Activated T-cell treated with anti-CD3 and anti-CD28 coated beads, Interleukin-2, amount 50 U/mL, for 72 hours (primary cell): ENCODE measurements around the gene CARD18. TPM values are rescaled to one million over a fixed set of nuclear protein-coding genes. Genes with fewer than 3 reads are reported as not detected.
A peak's percentile ranks its signal among the peaks of the same experiment; 100 is the strongest.
"Not testable (repeated sequence)": the region's sequence is repeated elsewhere in the genome, so short reads cannot be mapped to it uniquely, and the experiment has no call there.

ENCODE experiments used
- ATAC-seq, 2 donors: fragments of 150-1000 bp; cut with Tn5 transposase; replicated peaks in 1 of 2; 2 replicates each; pipeline ENCODE4 v1.10.0; 2021; ENCODE audit warnings: moderate library complexity in 2 of 2, mild to moderate bottlenecking in 1 of 2
- DNase-seq, 2 donors: peaks; one replicate each; pipeline ENCODE4 v3.0.0; 2021 to 2022; ENCODE audit warnings: mixed read lengths in 1 of 2
- H3K27ac Mint-ChIP-seq: one replicate; pipeline ENCODE4 v1.8.0; 2022; ENCODE audit warnings: mild to moderate bottlenecking, moderate library complexity, mixed read lengths
- H3K27me3 Mint-ChIP-seq: one replicate; pipeline ENCODE4 v1.8.0; 2022; ENCODE audit warnings: low read depth, mixed read lengths
- H3K36me3 Mint-ChIP-seq, 2 donors: one replicate each; pipeline ENCODE4 v1.8.0; 2022; ENCODE audit warnings: mixed read lengths in 2 of 2, mild to moderate bottlenecking in 1 of 2; ENCODE audit not compliant: insufficient read depth in 2 of 2
- H3K4me1 Mint-ChIP-seq: one replicate; pipeline ENCODE4 v1.8.0; 2022; ENCODE audit warnings: low read depth, mixed read lengths
- H3K4me3 Mint-ChIP-seq, 2 donors: one replicate each; pipeline ENCODE4 v1.8.0; 2022; ENCODE audit warnings: mild to moderate bottlenecking in 2 of 2, mixed read lengths in 2 of 2, moderate library complexity in 2 of 2
- H3K9me3 Mint-ChIP-seq, 2 donors: one replicate each; pipeline ENCODE4 v1.8.0; 2022; ENCODE audit warnings: mixed read lengths in 2 of 2
- total RNA-seq, 2 donors: library from RNA; stranded (reverse); gene quantifications; one replicate each; pipeline ENCODE4 v1.2.3, GENCODE V29; 2022

Gene CARD18
- total RNA-seq, 2 donors from 2014 or later, result not detected

DNA sequence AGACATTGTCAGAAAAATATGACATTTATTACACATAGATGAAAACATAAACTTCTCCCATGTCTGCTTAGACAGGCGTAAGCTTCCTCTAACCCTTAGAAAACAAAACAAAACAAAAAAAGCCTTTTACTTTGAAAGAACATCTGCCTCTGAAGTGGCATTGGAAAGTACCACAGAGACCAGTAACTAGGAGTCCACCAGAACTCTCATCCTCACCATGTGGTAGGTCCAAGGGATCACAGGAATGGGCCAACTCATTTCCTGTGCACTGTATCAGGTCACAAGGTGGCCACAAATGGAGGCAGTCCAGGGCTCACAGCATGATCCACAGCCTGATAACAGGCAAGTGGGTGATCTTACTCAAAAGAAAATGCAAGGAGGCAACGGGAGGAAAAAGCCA lies 40.0 kb downstream of the CARD18 start:
- H3K9me3 Mint-ChIP-seq, DNase-seq, H3K36me3 Mint-ChIP-seq, H3K27me3 Mint-ChIP-seq: not testable (repeated sequence)
- peak; percentile 64 to 66 for ATAC-seq
- H3K27ac Mint-ChIP-seq, result peak overlapping the region; percentile 4
- peak overlapping the region; percentile 10 to 62 for H3K4me3 Mint-ChIP-seq
- H3K4me1 Mint-ChIP-seq, result peaks cover 24% of the 10 kb centered on the region

DNA sequence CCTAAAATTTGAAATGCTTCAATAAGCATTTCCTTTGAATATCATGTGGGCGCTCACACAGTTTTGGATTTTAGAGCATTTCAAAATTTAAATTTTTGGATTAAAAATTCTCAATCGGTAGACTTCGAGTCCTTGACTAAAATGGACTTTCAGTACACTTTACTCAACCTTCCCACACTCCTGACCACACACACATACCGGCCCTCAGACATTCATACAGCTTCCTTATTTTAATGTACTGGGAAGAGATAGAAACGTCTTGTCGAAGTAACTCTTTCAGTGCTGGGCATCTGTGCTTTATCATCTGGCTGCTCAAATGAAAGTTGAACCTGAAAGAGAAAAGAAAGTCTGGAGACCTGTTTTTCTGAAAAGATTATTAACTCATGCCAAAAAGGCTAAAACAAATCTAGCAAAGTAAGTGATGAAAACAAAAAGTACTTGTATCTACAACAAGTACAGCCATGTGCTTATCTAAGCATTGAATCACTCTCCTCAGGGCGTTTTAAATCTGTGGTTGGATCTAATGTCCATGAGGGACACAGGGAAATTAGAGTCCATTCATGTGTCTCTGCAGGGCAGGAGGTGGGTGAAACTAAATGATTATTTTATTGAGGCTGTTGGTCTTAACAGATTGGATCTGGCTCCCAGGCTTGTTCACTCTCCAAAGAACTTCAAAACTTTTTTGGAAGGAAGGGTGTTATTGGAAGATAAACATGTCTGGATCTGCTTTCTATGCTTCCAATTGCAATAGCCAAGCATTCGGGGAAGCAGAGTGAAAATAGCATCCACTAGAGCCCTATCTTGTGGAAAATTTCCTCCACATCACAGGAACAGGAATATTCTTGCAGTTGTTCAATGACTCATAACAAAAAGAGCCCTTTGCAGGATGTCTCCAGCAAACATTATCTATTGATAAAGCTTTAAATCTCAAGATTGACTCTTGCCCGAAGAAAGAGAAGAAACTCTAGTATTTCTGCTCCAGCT lies 47.0 kb downstream of the CARD18 start:
- H3K9me3 Mint-ChIP-seq, result no peaks in the 10 kb centered on the region
- DNase-seq, result no peak
- H3K27ac Mint-ChIP-seq, result no peak overlapping the region
- ATAC-seq, result no peak
- no peaks in the 10 kb centered on the region for H3K4me1 Mint-ChIP-seq
- peaks cover 7% of the 10 kb centered on the region for H3K27me3 Mint-ChIP-seq
- no peak overlapping the region for H3K4me3 Mint-ChIP-seq
- H3K36me3 Mint-ChIP-seq, result peaks cover 0 to 3% of the 10 kb centered on the region in 2 donors

Other genes starting within 250 kb of the CARD18 start
- gene CASP12, start 241.3 kb downstream of the CARD18 start, total RNA-seq, result under 1 TPM in 1 of 2 donors, not detected in 1; 0.31 TPM
- 10 to 100 TPM; 43.6 to 60.6 TPM for gene CASP4, start 171.2 kb downstream of the CARD18 start, total RNA-seq
- gene CASP5, start 116.6 kb downstream of the CARD18 start, total RNA-seq, result not detected
- 10 to 100 TPM; 20.4 to 23.9 TPM for gene CASP1, start 104.6 kb downstream of the CARD18 start, total RNA-seq
- 10 to 100 TPM in 1 of 2 donors, 1 to 10 TPM in 1; 8.0 to 10.8 TPM for gene CARD16, start 94.4 kb downstream of the CARD18 start, total RNA-seq